GM12878 (cell line): ENCODE measurements around the gene WHRN. TPM values are rescaled to one million over a fixed set of nuclear protein-coding genes. Genes with fewer than 3 reads are reported as not detected.

Experiments
- ATF3 ChIP-seq: IDR thresholded peaks from 2 replicates; pipeline ENCODE4 v1.6.1; 2011; ENCODE audit warnings: low read depth, mild to moderate bottlenecking, low read length, moderate library complexity, borderline replicate concordance; ENCODE audit errors: extremely low read depth
- CREB1 ChIP-seq: IDR thresholded peaks from 2 replicates; pipeline ENCODE4 v1.6.1; 2012; ENCODE audit warnings: low read depth, mild to moderate bottlenecking, inconsistent platforms
- CREM ChIP-seq: IDR thresholded peaks from 2 replicates; pipeline ENCODE4 v1.6.1; 2014; ENCODE audit warnings: antibody characterized with exemption, low read depth
- REST ChIP-seq: IDR thresholded peaks from 2 replicates; pipeline ENCODE4 v1.6.1; 2012; ENCODE audit warnings: mild to moderate bottlenecking, low read depth, low read length
- RFX5 ChIP-seq: IDR thresholded peaks from 2 replicates; pipeline ENCODE4 v1.6.1; 2011; ENCODE audit warnings: low read depth, low read length, improper control_type of control experiment
- SIX5 ChIP-seq: IDR thresholded peaks from 2 replicates; pipeline ENCODE4 v1.6.1; 2011; ENCODE audit warnings: mild to moderate bottlenecking, low read depth, low read length, moderate library complexity; ENCODE audit not compliant: severe bottlenecking
- SMARCA5 ChIP-seq: fragments of 450-650 bp; IDR thresholded peaks from 2 replicates; pipeline ENCODE4 v1.6.1; 2017; ENCODE audit warnings: mild to moderate bottlenecking
- SPI1 ChIP-seq: IDR thresholded peaks from 2 replicates; pipeline ENCODE4 v1.6.1; 2011; ENCODE audit warnings: low read depth, mild to moderate bottlenecking, low read length, moderate library complexity, borderline replicate concordance; ENCODE audit not compliant: insufficient read depth
- STAT3 ChIP-seq: IDR thresholded peaks from 2 replicates; pipeline ENCODE4 v1.6.1; 2011; ENCODE audit warnings: low read depth, low read length, improper control_type of control experiment
- USF1 ChIP-seq: IDR thresholded peaks from 2 replicates; pipeline ENCODE4 v1.6.1; 2011; ENCODE audit warnings: borderline replicate concordance, low read depth, mild to moderate bottlenecking, moderate library complexity, mixed read lengths, low read length; ENCODE audit not compliant: insufficient read depth; ENCODE audit errors: extremely low read length
- polyA plus RNA-seq, 11 experiments: library from polyadenylated mRNA; depleted of rRNA in 4 of 11; unstranded in 6 of 11; stranded (reverse) in 5 of 11; fragments of >200 nt; fragmentation: Nextera tagmentation in 4 of 11; fragmentation: Illumina TruSeq in 1 of 11; extraction: Ambion mirVana in 4 of 11; extraction: Trizol in 1 of 11; gene quantifications; 1 replicate in 1 of 11; 2 replicates in 10 of 11; pipeline versions ENCODE4 v1.2.1 to v1.2.3, GENCODE V29; 2011 to 2016; ENCODE audit warnings: inconsistent platforms in 2 of 11, missing spikeins in 2 of 11, low read depth in 1 of 11
- total RNA-seq, 4 experiments: library from RNA; depleted of rRNA in 3 of 4; stranded (reverse); fragments of >200 nt in 3 of 4; fragmentation: Illumina TruSeq in 1 of 4; extraction: Trizol in 1 of 4; gene quantifications; 2 replicates each; pipeline versions ENCODE4 v1.2.1 to v1.2.3, GENCODE V29; 2013 to 2021

Gene WHRN
- total and polyA plus RNA-seq, 10 of the 15 experiments (the other 5 are each of a cell fraction or from before 2014, with no cell fraction given): 0.04 to 18.2 (median 0.68) TPM; not detected in 1

GRCh38 chr9:114522847-114523246 is 17.6 kb upstream of the WHRN start (continued):
- no peak for TF ChIP-seq STAT3
- no peak for TF ChIP-seq CREM
- no peak for TF ChIP-seq SPI1
- TF ChIP-seq CREB1: no peak
- no peak for TF ChIP-seq REST
- no peak for TF ChIP-seq ATF3
- TF ChIP-seq RFX5: no peak
- TF ChIP-seq SMARCA5: no peak
- no peak for TF ChIP-seq SIX5
- no peak for TF ChIP-seq USF1
